ENCODE data around the gene RFX6. TPM values are rescaled to one million over a fixed set of nuclear protein-coding genes. Genes with fewer than 3 reads are reported as not detected.

Gene RFX6
- total RNA-seq, 1 experiment from 2014 or later, result not detected

GRCh38 chr6:116922853-116923548 is 46.0 kb downstream of the RFX6 start:
- no peak overlapping the region for H3K18ac ChIP-seq (ENCODE audit: insufficient read length, low read depth, low read length)
- no peaks in the 10 kb centered on the region for H3K79me2 ChIP-seq (ENCODE audit: insufficient read depth, low read length)
- no peaks in the 10 kb centered on the region for H3K36me3 Mint-ChIP-seq (ENCODE audit: insufficient read depth in 1 of 3, low read depth in 3 of 3)
- H3K9ac ChIP-seq (ENCODE audit: extremely low read depth, insufficient read length, low read length), result no peak overlapping the region
- no peak overlapping the region for H3K27ac Mint-ChIP-seq
- no peaks in the 10 kb centered on the region for H3K23me2 ChIP-seq (ENCODE audit: insufficient read length, low read depth, low read length, poor library complexity, severe bottlenecking)
- H2AFZ ChIP-seq (ENCODE audit: low read length), result no peak overlapping the region
- H3K4me1 ChIP-seq (ENCODE audit: insufficient read depth, low read length), result no peaks in the 10 kb centered on the region
- H3K4me2 ChIP-seq (ENCODE audit: insufficient read depth, insufficient read length, low read length), result no peak overlapping the region
- no peak overlapping the region for H3K23ac ChIP-seq (ENCODE audit: insufficient read length, low read depth, low read length)
- no peak overlapping the region for H2AK5ac ChIP-seq (ENCODE audit: insufficient read length, low read length)
- H4K20me1 ChIP-seq (ENCODE audit: control insufficient read depth, insufficient read depth, insufficient read length), result no peaks in the 10 kb centered on the region
- H3K4me3 Mint-ChIP-seq, result no peak overlapping the region
- no peak overlapping the region for H3K56ac ChIP-seq (ENCODE audit: insufficient read length, low read depth, low read length)
- H3K27me3 ChIP-seq (ENCODE audit: insufficient read depth, low read length), result no peaks in the 10 kb centered on the region
- H4K5ac ChIP-seq (ENCODE audit: insufficient read length, low read depth, low read length), result no peak overlapping the region
- no peak overlapping the region for H2BK5ac ChIP-seq (ENCODE audit: insufficient read length, low read length)
- no peaks in the 10 kb centered on the region; the same call in none of the 2 replicates for H3K27me3 Mint-ChIP-seq (ENCODE audit: low read depth)
- no peaks in the 10 kb centered on the region for H3K9me3 ChIP-seq (ENCODE audit: control insufficient read depth, low read depth, low read length)
- H3K14ac ChIP-seq (ENCODE audit: insufficient read depth, low read length), result no peak overlapping the region
- H3K4me1 Mint-ChIP-seq, result no peaks in the 10 kb centered on the region
- H2BK15ac ChIP-seq (ENCODE audit: low read depth, low read length), result no peak overlapping the region
- H3K27ac ChIP-seq (ENCODE audit: insufficient read length, low read depth, low read length), result no peak overlapping the region
- H2BK12ac ChIP-seq (ENCODE audit: insufficient read length, low read depth, low read length), result no peak overlapping the region
- no peaks in the 10 kb centered on the region for H3K9me3 Mint-ChIP-seq
- WGBS (ENCODE audit: extremely low coverage, insufficient read length, low lambda C conversion rate), result no CpG with 5 or more reads among the region's 4 CpGs
- TF ChIP-seq CTCF (conservative IDR thresholded peaks at IDR 0.05), result no peak
- H4K91ac ChIP-seq (ENCODE audit: insufficient read length, low read depth, low read length), result no peak overlapping the region
- H3T11ph ChIP-seq (ENCODE audit: low read length), result no peak overlapping the region
- no peak for DNase-seq
- no peak overlapping the region for H2BK120ac ChIP-seq (ENCODE audit: low read depth, low read length, poor library complexity, severe bottlenecking)
- H2BK20ac ChIP-seq (ENCODE audit: low read depth, low read length, poor library complexity, severe bottlenecking), result no peak overlapping the region
- H3K79me1 ChIP-seq (ENCODE audit: insufficient read depth, low read depth, low read length, poor library complexity, severe bottlenecking), result no peaks in the 10 kb centered on the region
- no peak overlapping the region for H4K8ac ChIP-seq (replicated peaks; ENCODE audit: insufficient read length, low read depth, low read length)
- no peak overlapping the region for H3K4ac ChIP-seq (ENCODE audit: low read depth, low read length)

Data from H9 (cell line).